Fibroblast of skin of back (primary cell): ENCODE data around the gene SULF2.
A peak's percentile ranks its signal among the peaks of the same experiment; 100 is the strongest.

Experiments used
- DNase-seq: peaks from one replicate; pipeline ENCODE4 v3.0.0-alpha.2; 2013

Gene SULF2

GRCh38 chr20:47682028-47682783 lies 103.1 kb downstream of the SULF2 start:
- DNase-seq, result peak; percentile 57

DNA sequence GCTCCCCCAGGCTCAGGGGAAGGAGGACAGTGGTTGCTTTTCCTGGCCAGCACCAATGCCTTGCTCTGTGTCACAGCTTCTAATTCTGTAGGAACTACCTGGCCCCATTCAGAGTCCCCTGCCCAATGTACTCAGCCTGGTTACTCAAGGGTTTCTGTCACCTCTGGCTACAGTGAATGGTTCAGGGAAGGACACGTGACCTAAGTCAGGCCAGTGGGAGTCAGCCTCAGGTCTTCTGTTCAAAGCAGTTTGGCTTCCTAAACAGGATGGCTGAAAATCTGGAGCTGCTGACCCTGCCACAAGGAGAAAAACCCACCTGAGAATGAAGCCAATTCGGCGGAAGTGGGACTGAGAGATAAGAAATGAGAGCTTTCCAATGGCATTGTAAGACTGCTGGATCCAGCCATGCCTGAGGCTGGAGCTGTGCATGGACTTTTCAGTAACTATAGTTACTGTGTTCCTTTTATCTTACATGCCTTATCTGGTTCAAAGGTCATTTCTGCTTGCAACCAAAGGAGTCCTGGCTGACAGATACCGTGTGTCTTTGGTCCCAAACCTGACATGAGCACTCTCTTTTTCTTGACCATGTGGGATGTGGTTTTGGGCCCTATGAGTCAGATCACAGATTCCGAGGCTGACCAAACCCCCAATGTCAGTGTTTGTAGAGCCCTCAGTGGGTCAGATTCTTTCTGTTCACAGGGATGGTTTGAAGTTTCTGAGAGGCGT lies 104.3 kb downstream of the SULF2 start:
- DNase-seq, result peak; percentile 24

DNA sequence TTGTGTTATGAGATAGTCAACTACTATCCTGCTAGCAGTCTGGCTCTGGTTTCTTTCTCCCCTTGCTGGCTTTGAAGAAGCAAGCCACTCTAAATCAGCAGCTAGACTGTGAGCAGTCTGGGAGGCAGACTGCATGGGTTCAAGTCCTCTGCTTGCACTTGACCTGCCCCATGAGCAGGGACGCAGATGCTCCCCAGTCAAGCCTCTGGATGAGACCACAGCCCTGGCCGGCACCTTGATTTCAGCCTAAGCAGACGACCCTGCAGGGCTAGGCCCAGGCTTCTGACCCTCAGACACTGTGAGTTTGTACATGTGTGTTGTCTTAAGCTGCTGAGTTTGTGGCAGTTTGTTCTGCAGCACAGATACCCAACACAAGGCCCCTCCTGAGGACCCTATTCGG lies 105.8 kb downstream of the SULF2 start:
- DNase-seq, result no peak

DNA sequence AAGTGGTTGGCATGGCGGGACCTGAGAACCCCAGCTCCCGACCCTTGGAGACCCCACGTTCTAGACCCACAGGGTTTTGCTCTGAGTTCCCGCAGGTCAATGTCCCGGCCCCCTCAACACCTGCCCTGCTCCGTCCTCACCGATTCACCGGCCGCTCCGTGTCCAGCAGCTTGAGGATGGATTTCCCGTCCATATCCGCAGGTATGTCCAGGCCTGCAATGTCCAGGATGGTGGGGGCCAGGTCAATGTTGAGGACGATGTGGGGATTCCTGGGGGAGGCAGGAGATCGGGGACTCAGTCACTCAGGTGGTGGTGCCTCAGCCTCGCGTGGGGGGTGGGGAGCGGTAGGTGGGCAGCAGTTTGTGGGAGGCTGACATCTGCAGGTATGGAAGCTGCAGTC lies 106.7 kb downstream of the SULF2 start:
- no peak for DNase-seq

DNA sequence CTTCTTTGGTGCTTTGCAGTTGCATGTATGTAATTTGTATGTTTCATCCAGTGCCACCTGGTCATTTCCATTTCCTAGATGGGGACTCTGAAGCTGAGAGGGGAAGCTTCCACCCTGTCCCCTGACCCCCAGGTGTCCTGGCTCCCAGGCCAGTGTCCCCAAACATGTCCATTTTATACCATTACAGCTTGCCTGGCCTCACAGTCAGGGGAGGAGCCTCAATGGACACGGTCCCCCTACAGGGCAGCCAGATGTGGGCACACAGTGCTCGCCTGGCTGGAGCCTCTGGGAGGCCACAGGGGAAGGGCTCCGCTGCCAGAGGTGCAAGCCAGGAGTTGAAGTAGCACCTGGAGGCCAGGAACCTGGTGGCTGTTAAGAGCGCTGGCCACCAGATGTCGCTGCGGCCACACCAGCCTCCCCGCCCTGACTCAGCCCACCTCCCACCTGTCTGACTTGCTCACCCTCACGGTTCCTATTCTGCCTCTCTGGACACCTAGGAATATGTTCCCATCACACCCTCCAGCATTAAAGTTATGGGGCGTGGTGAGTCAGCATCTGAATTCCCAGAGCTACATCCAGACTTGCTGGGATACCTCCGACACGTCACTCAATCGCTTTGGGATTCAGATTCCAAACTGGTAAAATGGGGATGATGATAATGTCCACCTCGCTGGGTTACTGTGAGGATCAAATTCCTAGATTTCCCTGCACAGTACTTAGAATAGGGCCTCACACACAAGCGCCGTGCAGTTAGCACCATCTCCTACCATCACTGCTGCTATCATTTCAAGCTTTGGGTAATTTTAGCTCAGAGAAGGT lies 107.4 kb downstream of the SULF2 start:
- DNase-seq, result peak; percentile 22

DNA sequence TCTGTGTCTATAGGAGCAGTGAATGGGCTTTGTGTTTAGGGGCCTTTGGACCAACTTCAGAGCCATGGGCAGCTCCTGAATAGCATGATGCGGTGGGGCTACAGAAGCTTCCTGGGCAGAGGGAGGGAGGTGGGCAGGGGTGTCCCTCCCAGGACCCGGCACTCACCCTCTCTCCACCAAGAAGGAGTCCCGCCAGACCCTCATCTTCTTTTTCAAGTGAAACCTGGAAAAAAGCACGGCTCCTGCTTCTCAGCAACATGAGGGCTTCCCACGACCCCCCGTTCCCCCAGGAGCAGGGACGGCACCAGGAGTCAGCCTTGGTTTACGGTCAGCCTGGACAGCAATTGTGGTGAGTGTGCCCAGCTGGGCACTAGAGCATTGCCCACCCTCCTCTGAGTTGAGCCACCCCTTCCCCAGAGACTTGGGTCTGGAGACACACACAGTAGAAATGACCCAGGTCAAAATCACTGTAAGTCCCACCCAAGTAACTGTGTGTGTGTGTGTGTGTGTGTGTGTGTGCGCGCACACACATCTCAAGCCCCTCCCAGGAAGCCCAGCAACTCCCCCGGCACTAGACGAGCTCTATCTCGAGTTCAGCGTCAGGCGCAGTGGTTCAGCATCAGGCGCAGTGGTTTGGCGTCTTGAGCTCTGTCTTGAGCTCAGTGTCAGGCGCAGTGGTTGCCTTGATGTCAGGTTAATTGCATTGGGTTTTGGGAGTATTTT lies 108.2 kb downstream of the SULF2 start:
- no peak for DNase-seq

- DNase-seq, result no peak
Measured at GRCh38 chr20:47676219-47676721, 109.0 kb downstream of the SULF2 start.

GRCh38 chr20:47675190-47676142 lies 109.8 kb downstream of the SULF2 start:
- no peak for DNase-seq

DNA sequence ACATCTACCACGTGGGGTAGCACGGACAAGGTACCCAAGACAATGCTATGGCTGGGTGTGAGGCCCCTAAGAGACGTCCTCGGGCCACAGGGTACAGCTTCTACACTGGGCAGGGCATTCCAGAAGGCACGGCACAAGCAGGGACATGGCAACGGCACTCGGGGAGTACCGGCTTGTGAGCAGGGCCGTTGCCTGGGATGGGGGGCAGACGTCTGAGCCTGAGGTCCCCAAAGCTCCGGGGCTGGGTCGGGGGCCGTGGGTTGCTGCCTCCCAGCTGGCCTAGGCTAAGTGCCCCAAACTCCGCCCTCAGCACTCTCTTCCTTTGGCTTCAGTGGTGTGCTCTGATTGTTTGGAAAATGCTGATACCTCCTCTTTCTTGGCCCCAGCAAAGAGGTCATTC lies 110.6 kb downstream of the SULF2 start:
- no peak for DNase-seq

DNA sequence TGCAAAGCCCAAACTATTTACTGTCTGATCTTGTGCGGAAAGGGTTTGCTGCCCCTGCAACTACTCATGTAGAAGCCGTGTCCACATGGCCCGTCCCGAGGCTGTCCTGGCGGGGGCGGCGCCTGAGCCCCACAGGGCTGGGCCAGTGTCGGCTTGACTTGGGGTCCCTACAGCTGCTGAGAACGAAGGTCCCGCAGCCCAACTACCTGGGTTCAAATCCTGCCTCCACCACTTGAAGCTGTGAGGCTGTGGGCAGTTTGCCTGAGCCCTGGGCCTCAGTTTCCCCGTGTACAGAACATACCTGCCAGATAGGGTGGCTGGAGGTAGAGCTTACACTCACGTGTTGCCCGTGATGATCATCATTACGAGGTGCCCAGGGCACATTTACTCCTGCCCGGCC lies 111.1 kb downstream of the SULF2 start:
- no peak for DNase-seq

DNA sequence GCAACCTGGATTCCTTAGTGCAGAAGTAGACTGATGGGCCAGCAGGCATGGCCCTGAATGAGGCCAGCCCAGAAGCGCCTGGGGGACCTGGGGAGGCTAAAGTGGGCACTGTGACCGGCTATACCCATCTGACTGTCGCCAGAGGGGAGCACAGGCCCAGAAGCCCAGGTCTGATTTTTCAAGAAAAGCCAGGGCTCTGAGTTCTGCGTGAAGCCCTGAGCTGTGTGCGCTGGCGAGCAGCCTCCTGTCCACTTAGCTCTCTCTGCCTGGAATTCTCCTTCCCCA lies 111.7 kb downstream of the SULF2 start:
- no peak for DNase-seq

- no peak for DNase-seq
Measured at GRCh38 chr20:47672886-47673670, 112.2 kb downstream of the SULF2 start.

DNA sequence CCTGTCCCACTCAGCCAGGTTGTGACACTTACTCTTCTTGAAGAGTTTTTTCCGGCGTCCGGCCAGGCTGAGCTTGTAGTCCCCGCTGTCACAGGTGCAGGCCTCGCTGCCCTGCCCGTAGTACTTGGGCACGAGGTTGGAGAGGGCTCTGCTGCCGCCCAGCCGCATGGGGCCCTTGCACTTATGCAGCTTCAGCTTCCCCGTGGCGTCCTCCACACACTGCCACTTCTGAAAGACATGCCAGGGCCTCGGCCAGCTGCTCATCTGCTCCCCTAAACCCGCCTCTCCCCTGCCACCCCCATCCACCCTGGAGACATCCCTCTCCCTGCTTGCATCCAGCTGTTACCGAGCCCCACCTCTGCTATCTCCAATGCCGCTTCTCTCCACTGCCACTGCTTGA lies 113.1 kb downstream of the SULF2 start:
- no peak for DNase-seq

- DNase-seq, result no peak
Measured at GRCh38 chr20:47670913-47671312, 114.4 kb downstream of the SULF2 start.

- no peak for DNase-seq
Measured at GRCh38 chr20:47669927-47670890, 115.1 kb downstream of the SULF2 start.

- DNase-seq, result no peak
Measured at GRCh38 chr20:47669489-47669888, 115.8 kb downstream of the SULF2 start.

GRCh38 chr20:47669152-47669425 lies 116.2 kb downstream of the SULF2 start:
- DNase-seq, result no peak

GRCh38 chr20:47668313-47669151 lies 116.7 kb downstream of the SULF2 start:
- DNase-seq, result no peak
